Stimulated activated CD4-positive, alpha-beta T cell treated with anti-CD3 and anti-CD28 coated beads, Interleukin-4, amount 100 ng/mL, for 48 hours (primary cell): ENCODE measurements around the gene GHRH.

ENCODE experiments used
- DNase-seq, 2 donors: peaks; one replicate each; pipeline ENCODE4 v3.0.0-alpha.2; 2020; ENCODE audit warnings: low read depth in 2 of 2

GHRH gene

GRCh38 chr20:37205794-37206193, 55.8 kb downstream of the GHRH start:
- DNase-seq, result no peak

DNA sequence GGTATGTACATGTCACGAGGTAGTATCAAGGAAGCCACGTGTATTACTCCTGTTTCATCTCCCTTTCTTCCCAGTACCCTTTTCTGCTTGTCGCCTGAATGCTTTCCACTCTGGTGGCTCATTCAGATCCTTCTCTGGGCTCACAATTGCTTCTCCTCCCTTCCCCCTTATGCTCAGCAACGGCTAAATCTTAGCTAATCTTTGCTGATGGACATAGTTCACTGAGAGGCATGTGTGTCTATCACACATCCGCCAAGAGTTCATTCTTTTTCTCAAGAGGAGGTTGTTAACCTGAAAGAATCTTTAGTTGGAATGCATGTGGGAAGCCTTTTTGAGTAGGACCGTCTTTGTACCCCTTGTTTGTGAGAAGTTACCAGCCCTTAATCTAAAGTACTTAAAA, 56.5 kb downstream of the GHRH start:
- no peak for DNase-seq

GRCh38 chr20:37204056-37204455, 57.6 kb downstream of the GHRH start:
- no peak for DNase-seq

GRCh38 chr20:37202267-37202943, 59.2 kb downstream of the GHRH start:
- DNase-seq, result no peak

GRCh38 chr20:37201827-37202162, 59.8 kb downstream of the GHRH start:
- DNase-seq, result no peak
